NCI-H2196 treated with DMSO at 0.1 percent for 48 hours (cell line): Measurements from ENCODE around the gene CSTPP1.
"Not testable (repeated sequence)": the region's sequence is repeated elsewhere in the genome, so short reads cannot be mapped to it uniquely, and the experiment has no call there.

Source experiments
- DNase-seq: peaks from one replicate; lab custom pipeline; 2025; ENCODE audit not compliant: unreplicated experiment; lab: John Stamatoyannopoulos, UW

Gene CSTPP1

GRCh38 chr11:46951864-46952263 is 15.3 kb downstream of the CSTPP1 start:
- no peak for DNase-seq

DNA sequence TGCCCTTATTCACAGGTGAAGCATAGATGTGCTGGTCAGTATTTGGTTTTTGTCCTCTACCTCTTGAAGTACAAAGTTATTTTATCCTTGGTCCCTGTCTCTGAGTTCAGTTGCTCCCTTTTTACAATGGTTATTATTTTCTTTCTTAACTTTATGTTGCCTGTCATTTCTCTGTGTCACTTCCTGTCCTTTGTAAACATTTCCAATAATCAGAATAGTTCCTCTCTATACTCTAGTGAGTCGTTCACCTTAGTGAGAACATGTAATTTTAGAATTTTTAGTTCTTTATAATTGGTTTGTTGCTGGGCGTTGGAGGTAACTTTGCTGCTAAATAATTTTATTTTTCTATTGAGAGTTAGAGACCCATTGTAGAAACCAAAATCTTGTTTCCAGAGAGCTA is 16.0 kb downstream of the CSTPP1 start:
- DNase-seq, result no peak

DNA sequence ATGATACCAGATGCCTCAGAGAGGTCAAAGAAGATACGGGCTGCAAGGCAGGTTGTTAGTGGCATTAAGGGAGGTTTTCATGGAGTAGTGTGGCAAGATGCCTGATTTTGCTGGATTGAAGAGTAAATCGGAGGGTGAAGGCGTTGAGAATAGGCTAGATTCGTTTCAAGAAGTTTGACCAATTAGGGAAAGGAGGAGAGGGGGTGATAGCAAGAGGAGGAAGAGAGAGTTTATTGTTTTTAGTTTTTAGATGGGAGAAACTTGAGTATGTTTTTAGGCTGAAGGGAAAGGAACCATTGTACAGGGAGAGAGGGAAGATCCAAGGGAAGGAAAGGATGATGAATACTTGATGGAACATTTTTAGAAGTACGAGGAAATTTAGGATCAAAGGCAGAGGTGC is 16.5 kb downstream of the CSTPP1 start:
- DNase-seq, result no peak

GRCh38 chr11:46958777-46959176 is 22.2 kb downstream of the CSTPP1 start:
- no peak for DNase-seq

GRCh38 chr11:46961041-46961440 is 24.5 kb downstream of the CSTPP1 start:
- no peak for DNase-seq

GRCh38 chr11:46961886-46962285 is 25.3 kb downstream of the CSTPP1 start:
- not testable (repeated sequence) for DNase-seq

DNA sequence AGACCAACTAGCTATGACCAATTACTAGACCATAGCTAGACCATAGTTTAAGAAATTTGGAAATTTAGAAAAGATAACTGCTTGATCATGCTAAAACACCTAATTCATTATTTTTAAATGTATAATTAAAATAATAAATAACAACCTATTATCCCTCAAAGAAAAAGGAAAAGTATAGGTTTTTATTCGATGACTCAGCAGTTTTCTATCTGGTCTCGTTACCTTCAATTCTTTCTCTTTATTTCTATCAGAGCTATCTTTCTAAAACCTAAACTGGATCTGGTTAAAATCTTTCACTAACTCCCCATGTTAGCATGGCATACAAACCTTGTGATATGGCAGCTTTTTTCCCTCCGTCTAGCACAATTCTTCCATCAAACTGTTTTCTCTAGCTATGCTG is 27.3 kb downstream of the CSTPP1 start:
- DNase-seq, result no peak

GRCh38 chr11:46966773-46967172 is 30.2 kb downstream of the CSTPP1 start:
- DNase-seq, result no peak

DNA sequence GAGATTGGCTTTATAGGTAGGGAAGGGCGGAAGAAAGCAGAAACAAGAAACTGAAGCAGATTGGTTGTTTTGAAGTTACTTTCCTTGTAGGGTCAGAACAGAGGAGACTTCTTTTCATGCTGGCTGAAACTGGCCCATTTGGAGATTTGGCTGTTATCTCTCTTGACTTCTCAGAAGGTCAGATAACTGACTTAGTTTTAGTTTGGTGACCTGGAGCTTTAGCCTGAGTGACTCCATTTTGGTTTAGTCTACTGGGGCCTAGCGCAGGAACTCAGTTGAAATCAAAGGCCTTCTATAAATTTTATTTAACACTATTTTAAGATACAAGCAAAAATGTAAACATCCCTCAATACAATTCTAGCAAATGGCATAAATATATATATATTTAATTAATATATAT is 31.4 kb downstream of the CSTPP1 start:
- DNase-seq, result no peak

- no peak for DNase-seq
Observed at GRCh38 chr11:46969379-46969778, 32.8 kb downstream of the CSTPP1 start.

- no peak for DNase-seq
Observed at GRCh38 chr11:46970913-46971625, 34.5 kb downstream of the CSTPP1 start.

- DNase-seq, result no peak
Observed at GRCh38 chr11:46972343-46972742, 35.8 kb downstream of the CSTPP1 start.

DNA sequence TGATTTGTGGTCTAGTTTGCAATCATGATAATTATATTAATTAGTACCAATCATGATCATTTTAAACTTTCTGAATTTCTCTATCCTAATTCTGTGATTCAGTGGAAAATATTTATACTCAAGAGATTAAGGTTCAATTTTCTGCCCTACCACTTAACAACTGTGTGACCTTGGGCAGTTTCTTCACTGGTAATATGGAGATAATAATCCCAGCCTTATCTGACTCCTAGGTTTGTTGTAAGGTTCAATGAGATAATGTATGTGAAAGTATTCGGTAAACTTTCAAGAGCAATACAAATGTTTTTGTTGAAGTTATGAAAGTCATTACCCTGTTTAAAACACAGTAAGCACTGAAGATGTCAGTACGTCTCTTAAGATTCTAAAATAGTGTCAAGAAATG is 36.3 kb downstream of the CSTPP1 start:
- no peak for DNase-seq

- DNase-seq, result no peak
Observed at GRCh38 chr11:46976182-46976854, 39.8 kb downstream of the CSTPP1 start.

GRCh38 chr11:46977038-46977813 is 40.7 kb downstream of the CSTPP1 start:
- DNase-seq, result no peak

DNA sequence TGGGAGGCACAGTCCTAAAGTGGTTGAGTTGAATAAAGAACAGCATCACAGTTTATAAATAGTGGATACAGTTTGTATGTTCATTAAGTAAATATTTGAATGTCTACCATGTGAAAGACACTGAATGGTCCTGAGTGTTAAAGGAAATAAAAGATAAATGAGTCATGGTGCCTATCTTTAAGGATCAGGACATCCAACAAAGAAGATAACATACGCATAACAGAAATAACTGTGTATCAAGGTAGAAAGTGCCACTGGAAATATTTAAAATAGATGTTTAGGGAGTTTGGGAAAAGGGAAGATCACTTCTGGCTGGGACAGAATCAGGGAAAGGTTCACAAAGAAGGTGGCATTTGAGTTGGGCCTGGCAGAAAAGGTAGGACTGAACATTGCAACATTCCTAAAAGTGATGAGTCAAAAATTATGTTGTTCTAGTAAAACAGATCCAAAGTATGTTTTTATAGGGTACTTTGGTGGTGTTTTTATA is 41.5 kb downstream of the CSTPP1 start:
- DNase-seq, result no peak

DNA sequence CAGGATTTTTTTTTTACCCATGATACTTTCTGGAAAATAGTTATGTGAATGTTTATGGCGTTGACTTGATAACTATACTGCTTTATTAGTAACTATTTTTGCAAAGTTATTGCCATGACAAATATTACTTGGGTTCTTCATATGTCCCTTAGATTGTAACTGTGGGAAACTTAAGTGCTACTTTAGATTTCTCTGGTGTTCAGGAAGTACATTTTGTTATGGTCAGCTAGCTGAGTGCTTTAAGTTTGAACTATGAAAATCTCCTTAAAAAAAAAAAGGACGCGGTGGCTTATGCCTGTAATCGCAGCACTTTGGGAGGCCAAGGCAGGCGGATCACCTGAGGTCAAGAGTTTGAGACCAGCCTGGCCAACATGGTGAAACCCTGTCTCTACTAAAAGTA is 42.8 kb downstream of the CSTPP1 start:
- DNase-seq, result no peak

DNA sequence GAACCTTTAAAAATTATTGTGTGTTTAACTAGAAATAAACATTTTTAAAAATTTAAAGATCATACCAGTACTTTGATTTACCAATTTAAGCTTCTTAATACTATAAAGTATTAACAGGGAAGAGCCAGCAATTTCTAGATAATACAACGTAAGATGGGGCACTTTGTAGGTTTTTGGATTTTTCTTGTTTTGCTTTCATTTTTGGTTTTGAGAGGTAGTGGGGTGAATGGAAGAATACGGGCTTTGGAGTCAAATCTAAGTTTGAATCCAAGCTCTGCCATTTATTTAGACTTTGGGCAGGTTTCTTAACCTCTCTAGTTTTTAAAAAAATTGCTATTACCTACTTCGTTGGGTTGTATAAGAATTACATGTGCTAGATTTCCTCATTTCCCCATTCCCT is 44.9 kb downstream of the CSTPP1 start:
- DNase-seq, result no peak

DNA sequence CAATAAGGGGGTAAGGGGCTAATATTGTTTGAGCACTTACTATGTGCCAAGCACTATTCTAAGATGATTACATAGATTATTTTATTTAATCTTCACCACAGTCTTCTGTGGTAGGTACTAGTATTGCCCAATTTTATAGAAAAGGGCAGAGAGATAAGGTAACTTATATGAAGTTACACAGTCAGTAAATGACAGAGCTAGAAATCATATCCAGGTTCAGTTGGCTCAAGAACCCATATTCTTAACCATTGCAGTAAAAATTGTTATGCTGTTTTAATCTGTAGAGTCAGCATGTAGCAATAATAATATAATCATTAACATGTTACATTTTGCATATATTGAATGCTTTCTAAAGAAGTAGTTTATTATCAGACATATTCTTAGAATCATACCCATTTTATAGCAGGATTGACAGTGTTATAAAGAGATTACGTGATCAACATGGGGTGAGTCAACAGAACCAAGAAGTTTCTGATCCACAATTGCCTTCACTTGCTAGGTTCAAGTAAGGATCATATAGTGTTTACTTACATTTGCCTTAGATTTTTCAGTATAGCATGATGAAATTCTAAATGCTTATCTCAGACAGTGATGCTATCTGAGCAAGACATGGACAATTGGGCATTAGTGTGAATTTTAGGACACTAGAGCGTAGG is 46.4 kb downstream of the CSTPP1 start:
- no peak for DNase-seq

GRCh38 chr11:46983598-46983997 is 47.0 kb downstream of the CSTPP1 start:
- DNase-seq, result no peak

DNA sequence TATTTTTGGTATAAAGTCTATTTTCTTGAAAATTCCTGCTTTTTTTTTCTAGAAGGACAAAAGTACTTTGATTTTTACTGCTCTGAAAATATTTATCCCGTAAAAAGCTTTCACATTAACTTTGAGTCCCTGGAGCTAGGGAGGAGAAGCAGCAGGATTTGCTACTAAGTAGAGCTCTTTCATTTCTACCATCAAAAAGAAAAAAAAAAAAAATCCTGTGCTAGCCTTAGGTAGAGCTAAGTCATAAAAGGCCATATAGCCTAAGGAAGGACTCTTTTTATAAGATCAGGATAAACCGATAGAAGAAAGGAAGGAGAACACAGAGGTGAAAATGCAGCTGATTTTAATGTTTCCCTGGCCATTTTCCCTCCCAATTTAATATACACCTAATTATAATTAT is 48.0 kb downstream of the CSTPP1 start:
- no peak for DNase-seq
